Measurements from ENCODE around the gene RSAD2.
"Not testable (repeated sequence)": the region's sequence is repeated elsewhere in the genome, so short reads cannot be mapped to it uniquely, and the experiment has no call there.

RSAD2 gene

DNA sequence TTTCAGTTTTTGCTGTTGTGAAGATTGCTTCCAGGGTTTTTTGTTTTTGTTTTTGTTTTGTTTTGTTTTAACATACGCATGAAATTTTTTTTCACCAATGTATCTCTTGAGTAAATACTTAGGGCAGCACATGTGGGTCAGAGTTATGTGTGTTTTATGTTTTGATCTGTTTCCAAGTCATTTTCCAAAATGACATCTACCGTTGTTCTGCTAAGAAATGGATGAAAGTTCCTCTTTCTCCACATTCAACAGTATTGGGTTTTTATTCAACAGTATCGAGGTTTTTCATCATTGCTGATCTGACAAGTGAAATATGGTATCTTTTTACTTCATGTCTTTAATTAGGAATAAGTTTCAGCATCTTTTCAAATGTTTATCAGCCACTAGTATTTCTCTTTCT lies 56.3 kb downstream of the RSAD2 start:
- no peak overlapping the region for H3K4me3 ChIP-seq (ENCODE audit: low read length)
- no peak for TF ChIP-seq ZNF274 (IDR thresholded peaks at IDR 0.05; ENCODE audit: low read depth, low read length)

DNA sequence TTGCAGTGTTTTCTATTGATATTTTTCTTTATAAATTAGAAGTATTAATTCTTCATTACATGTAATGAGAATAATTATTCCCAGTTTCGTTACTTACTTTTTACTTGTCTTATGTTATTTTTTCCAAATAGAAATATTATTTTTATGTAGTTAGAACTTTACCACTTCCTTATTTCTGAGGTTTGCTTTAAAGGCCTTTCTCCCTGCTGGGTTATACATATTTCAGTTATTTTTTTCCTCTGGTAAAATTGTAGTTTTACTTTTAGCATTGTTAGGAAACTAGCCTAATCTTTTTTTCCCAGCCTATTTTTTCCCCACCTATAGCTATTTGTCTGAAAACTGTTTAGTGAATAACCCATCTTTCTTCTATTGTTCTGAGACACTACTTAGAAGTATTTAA lies 56.8 kb downstream of the RSAD2 start:
- H3K4me3 ChIP-seq (ENCODE audit: low read length), result peak overlapping the region; percentile 22; the same call in 1 of the 2 replicates
- TF ChIP-seq ZNF274 (IDR thresholded peaks at IDR 0.05; ENCODE audit: low read depth, low read length), result no peak

DNA sequence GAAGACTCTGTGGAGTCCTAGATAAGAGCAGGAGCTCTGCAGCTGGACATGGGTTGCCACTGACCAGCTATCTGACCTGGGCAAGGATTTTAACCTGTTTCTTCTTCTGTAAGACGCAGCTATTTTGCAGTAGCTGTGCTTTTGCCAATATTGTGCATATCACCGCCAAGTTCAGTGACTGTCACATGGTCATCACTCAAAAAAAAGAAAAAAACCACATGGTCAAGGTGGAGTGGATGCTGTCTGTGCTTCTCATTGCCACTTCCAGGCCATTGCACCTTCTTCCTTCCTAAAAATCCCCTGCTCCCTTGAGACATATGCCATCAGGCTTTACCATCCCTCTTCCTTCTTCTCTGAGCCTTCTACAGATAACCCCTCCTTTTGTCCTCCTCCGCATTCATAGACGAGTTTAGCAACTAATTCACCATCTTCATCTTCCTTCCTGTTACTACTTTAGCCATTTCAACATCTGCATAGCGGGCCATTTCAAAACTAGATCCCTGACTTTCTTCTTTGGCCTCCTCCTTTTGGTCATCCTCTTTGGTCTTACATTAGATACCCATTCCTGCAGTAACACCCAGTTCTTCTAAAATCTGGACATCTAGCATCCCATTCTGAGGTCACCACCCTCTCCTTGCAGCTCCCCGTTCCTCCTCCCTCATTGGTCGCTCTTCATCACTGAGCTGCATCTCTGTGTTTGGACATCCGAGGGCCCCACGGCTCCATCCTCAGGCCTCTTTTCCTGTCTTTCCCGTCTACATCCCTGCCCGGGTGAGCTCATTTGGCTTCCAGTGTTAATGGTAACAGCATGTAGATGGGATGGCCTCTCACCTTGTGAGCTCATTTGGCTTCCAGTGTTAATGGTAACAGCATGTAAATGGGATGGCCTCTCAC lies 57.4 kb downstream of the RSAD2 start:
- peak overlapping the region; percentile 22; the same call in 1 of the 2 replicates for H3K4me3 ChIP-seq (ENCODE audit: low read length)

DNA sequence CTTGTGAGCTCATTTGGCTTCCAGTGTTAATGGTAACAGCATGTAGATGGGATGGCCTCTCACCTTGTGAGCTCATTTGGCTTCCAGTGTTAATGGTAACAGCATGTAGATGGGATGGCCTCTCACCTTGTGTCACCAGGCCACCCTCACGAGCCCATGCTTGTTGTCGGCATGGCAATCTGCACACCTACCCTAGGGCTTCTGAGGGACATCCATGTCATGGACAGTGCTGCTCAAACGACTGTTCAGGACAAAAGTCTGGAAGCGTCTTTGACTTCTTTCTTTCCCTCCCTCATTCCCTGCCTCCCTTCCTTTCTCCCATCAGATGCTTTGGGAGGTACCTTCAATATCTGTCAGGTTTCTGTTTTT lies 58.1 kb downstream of the RSAD2 start:
- not testable (repeated sequence) for H3K4me3 ChIP-seq (ENCODE audit: low read length)

More for the DNA sequence above, 57.4 kb downstream of the RSAD2 start:
- TF ChIP-seq ZNF274 (IDR thresholded peaks at IDR 0.05; ENCODE audit: low read depth, low read length), result no peak

DNA sequence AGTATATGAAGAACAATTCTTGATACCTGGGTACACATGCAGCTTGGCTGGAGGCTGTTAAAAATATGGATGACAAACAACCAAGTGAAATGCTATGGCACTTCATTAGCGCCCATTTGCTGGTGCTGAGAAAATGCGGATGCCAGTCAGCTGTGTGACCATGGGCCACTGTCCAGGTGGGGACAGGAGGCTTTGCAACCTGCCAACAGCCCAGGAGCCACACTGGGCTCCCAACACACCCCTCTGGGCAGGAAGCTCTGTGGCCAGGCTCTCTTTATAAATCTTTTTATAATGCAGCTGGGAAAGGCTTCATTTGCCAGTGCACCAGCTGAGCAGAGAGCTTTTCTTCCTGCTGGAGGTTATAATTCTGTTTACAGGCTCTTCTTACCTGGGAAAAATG lies 59.6 kb downstream of the RSAD2 start:
- H3K4me3 ChIP-seq (ENCODE audit: low read length), result no peak overlapping the region
- no peak for TF ChIP-seq ZNF274 (IDR thresholded peaks at IDR 0.05; ENCODE audit: low read depth, low read length)

DNA sequence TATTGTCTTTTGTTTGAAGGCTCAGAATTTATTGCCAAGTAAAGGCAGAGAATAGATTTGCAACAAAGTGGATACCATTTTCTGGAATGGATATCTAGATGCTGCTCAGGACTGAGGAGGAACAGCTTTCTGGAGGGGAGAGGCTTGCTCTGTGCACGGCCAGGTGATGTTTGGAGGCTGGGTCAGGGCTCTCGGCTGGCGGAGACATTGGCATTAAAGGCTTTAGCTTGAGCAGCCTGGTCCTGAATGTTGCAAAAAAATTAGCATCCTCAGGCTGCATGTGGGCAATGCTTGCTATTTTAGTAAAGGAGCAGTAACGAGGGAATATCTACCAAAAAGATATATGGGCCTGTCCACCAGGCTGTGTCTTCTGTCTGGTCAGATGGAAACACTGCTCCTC lies 60.0 kb downstream of the RSAD2 start:
- no peak overlapping the region for H3K4me3 ChIP-seq (ENCODE audit: low read length)
- no peak for TF ChIP-seq ZNF274 (IDR thresholded peaks at IDR 0.05; ENCODE audit: low read depth, low read length)

DNA sequence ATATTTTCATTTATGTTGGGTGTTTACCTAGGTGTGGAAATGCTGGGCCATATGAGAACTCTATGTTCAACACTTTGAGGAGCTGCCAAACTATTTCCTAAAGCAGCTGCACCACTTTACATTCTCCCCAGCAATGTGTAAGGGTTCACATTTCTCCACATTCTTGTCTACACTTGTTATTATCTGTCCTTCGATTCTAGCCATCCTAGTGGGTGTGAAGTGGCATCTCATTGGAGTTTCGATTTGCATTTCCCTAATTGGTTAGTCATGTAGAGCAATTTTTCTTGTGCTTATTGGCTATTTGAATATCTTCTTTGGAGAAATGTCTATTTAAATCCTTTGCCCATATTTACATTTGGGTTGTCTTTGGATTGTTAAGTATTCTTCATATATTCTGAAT lies 61.5 kb downstream of the RSAD2 start:
- no peak for TF ChIP-seq ZNF274 (IDR thresholded peaks at IDR 0.05; ENCODE audit: low read depth, low read length)
- no peak overlapping the region for H3K4me3 ChIP-seq (ENCODE audit: low read length)

DNA sequence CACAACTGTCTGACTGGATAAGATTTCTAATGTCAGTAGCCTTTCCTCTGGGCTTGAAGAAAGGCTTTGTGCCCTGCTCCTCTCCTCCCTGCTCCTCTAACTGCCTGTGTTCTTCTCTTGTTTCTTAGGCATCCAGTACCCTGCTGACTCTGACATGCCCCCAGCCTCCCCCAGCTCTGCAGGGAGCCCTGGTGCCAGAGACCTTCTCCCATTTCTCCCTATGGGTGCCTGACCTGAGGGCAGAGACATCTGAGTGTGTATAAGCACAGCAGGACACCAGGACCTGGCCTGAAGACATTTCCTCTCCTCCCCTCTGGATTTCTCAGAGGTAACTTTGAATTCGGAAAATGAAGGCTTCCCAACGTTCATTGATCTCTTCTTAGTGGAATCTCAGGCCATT lies 63.2 kb downstream of the RSAD2 start:
- TF ChIP-seq ZNF274 (IDR thresholded peaks at IDR 0.05; ENCODE audit: low read depth, low read length), result no peak
- no peak overlapping the region for H3K4me3 ChIP-seq (ENCODE audit: low read length)

DNA sequence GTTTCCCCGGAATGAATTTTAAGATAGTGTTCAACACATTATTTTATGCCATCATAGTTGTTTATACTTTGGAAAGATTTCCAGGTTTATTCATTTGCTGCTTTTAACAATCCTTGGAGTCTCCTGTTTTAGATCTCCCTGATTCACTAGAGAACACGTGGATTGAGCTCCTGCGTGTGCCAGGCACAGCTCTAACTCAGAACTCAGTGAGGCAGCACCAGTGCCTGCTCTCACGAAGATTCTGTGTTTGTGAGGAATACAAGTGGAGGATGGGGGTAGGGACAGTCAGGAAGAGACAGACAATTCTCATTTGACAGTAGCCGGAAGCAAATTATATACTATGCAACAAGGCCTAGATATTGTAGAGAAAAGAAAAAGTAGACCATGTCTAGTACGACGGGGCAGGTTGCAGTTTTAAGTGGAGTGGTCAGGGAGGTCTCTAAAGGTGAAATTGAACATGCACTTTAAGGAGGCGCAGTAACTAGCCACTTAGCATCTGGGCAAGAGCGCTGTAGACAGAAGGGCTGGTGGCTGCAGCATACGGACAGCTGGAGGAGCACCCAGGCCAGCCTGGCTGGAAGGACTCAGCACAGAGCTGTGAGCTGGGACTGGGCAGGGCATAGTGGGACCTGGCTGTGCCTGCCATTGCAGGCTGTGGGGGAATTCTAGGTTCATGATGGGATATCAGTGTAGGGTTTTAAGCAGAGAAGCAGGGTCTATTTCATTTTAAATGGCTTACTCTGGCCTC lies 63.9 kb downstream of the RSAD2 start:
- TF ChIP-seq ZNF274 (IDR thresholded peaks at IDR 0.05; ENCODE audit: low read depth, low read length), result no peak
- H3K4me3 ChIP-seq (ENCODE audit: low read length), result no peak overlapping the region

DNA sequence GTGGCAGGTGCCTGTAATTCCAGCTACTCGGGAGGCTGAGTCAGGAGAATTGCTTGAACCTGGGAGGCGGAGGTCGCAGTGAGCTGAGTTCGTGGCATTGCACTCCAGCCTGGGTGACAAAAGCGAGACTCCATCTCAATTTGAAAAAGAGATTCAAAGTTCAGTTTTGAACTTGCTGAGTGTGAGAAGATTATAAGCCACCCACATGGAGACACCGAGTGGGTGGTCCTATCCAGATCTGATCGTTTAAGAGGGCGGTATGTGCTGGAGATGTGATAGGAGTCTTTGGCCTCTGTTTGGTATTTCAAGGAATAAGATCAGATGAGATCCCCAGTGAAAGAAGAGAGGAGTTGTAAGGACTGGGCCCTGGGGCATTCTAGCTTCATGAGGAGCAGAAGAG lies 65.3 kb downstream of the RSAD2 start:
- H3K4me3 ChIP-seq (ENCODE audit: low read length), result no peak overlapping the region
- no peak for TF ChIP-seq ZNF274 (IDR thresholded peaks at IDR 0.05; ENCODE audit: low read depth, low read length)

DNA sequence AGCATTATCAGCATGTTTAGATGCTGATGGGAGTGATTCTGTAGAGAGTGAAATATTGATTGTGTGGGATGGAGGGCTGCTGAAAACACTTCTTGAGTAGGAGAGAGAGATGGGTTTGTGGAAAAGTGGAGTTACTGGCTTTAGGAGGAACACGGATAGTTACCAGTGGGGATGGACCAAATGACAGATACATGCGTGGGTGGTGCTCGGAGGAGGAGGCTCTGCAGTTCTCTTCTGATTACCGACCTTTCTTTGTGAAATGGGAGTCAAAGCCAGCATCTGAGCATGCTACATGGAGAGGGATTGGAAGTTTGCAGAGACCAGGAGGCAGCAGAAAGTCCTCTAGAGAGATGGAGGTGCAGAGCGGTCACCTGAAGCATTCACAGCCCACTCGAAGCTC lies 65.9 kb downstream of the RSAD2 start:
- TF ChIP-seq ZNF274 (IDR thresholded peaks at IDR 0.05; ENCODE audit: low read depth, low read length), result no peak
- H3K4me3 ChIP-seq (ENCODE audit: low read length), result no peak overlapping the region

DNA sequence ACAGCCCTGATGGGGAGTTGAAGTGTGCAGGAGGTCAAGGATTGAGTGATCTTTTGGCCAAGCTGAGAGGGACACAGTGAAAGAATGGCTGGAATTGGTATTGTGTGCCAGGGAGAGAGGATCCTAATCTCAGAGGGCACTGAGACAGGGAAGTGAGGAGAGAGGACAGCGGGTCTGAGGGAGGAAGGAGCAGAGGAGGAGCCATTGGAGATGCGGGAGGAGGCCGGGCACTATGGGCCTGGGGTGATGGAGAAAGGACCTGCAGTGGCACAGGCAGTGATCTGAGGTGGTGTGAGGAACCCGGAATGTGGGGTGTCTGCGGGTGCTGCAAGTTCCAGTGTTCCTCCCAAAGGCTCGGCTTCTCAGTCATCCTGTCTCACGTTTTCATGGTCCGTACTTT lies 66.4 kb downstream of the RSAD2 start:
- H3K4me3 ChIP-seq (ENCODE audit: low read length), result no peak overlapping the region
- no peak for TF ChIP-seq ZNF274 (IDR thresholded peaks at IDR 0.05; ENCODE audit: low read depth, low read length)

DNA sequence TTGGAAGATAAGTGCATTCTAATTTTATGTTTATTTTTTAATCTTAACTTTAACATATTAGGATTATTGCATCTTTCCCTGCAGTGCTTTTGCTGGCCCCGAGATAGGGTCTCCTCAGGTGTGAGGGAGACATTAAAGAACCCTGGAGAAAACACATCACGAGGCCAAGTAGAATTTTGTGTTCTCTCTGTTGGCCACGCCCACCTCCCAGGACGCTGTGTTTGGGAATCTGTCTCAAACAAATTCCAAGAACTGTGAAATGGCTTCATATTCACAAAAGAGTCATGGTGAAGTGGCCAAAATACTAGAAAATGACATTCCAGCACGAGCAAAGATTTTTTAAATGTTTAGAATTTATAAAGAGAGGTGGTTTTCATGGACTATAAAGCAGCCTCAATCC lies 67.0 kb downstream of the RSAD2 start:
- no peak for TF ChIP-seq ZNF274 (IDR thresholded peaks at IDR 0.05; ENCODE audit: low read depth, low read length)
- H3K4me3 ChIP-seq (ENCODE audit: low read length), result no peak overlapping the region

DNA sequence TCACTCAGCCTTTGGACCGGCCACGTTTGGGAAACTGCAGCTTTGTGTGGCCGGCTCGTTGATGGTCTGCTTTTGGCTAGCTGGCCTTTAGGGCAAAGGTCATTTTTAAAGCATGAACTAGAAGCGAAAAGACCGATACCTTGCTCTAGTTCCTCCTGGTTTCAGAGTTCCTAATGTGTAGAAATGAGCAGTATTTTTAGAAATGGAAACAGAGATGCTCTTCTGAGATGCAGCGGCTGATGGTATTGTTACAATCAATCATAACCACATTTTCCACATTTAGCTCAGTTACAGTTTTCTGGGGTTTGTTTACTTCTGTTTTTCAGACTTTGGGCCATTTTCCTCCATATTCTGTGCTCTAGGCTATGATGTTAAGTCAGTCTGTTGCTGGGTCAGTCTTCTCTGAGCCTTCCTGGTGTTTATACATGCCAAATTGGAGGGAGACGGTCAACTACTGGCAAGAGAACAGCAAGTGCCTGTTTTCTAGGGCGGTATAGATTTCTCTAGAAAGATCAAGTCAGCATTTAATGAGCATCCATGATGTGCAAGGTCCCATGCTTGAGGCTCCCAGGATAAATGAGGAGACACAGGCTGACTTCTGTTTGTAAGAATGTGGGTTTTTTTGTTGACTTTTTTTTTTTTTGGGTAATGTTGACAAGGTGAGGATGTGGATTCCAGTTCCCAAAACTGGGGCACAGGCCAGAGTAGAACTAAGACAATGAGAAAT lies 67.7 kb downstream of the RSAD2 start:
- peak overlapping the region; percentile 47; the same call in 1 of the 2 replicates for H3K4me3 ChIP-seq (ENCODE audit: low read length)

More for the DNA sequence above, 67.7 kb downstream of the RSAD2 start:
- TF ChIP-seq ZNF274 (IDR thresholded peaks at IDR 0.05; ENCODE audit: low read depth, low read length), result no peak
